K562 (cell line): Measurements from ENCODE around the gene XPR1. TPM values are rescaled to one million over a fixed set of nuclear protein-coding genes. Genes with fewer than 3 reads are reported as not detected.

Experiments
- FOXA3 ChIP-seq, 2 experiments: fragments of 450-650 bp in 1 of 2; sonication (generic) in 1 of 2; formaldehyde crosslinking; IDR thresholded peaks in 1 of 2; conservative IDR thresholded peaks in 1 of 2; 2 replicates each; pipeline versions ENCODE4 v1.4.0 to v1.8.0; 2020 to 2022; ENCODE audit warnings: mild to moderate bottlenecking in 2 of 2, missing genetic modification reagents in 1 of 2
- HNRNPUL1 ChIP-seq: fragments of 200-400 bp; formaldehyde crosslinking; IDR thresholded peaks from 2 replicates; pipeline ENCODE4 v1.6.1; 2017; ENCODE audit warnings: low read length
- MAFG ChIP-seq: fragments of 450-650 bp; conservative IDR thresholded peaks from 2 replicates; pipeline ENCODE4 v1.6.1; 2016; ENCODE audit warnings: missing genetic modification characterization, missing compliant biosample characterization
- NCOA4 ChIP-seq: fragments of 450-650 bp; IDR thresholded peaks from 2 replicates; pipeline ENCODE4 v1.6.1; 2018; ENCODE audit warnings: mild to moderate bottlenecking; ENCODE audit not compliant: partially characterized antibody
- PCBP1 ChIP-seq: fragments of 200-400 bp; formaldehyde crosslinking; IDR thresholded peaks from 2 replicates; pipeline ENCODE4 v1.6.1; 2018; ENCODE audit warnings: mild to moderate bottlenecking, low read depth, low read length; ENCODE audit not compliant: poor library complexity, severe bottlenecking
- POLR2H ChIP-seq: IDR thresholded peaks from 2 replicates; pipeline ENCODE4 v1.6.1; 2016; ENCODE audit warnings: missing genetic modification characterization, low read depth, mild to moderate bottlenecking, control low read depth, missing compliant biosample characterization, moderate library complexity
- SUPT5H ChIP-seq: fragments of 450-650 bp; IDR thresholded peaks from 2 replicates; pipeline ENCODE4 v1.6.1; 2016
- TEAD2 ChIP-seq: fragments of 450-650 bp; IDR thresholded peaks from 2 replicates; pipeline ENCODE4 v1.6.1; 2016; ENCODE audit warnings: missing genetic modification characterization, control low read depth, missing compliant biosample characterization
- TGIF2 ChIP-seq: sonication (generic); formaldehyde crosslinking; IDR thresholded peaks from 2 replicates; pipeline ENCODE4 v1.8.1; 2022; ENCODE audit warnings: mild to moderate bottlenecking, missing genetic modification reagents, moderate library complexity
- ZNF76 ChIP-seq: fragments of 250-450 bp; sonication (Bioruptor Pico); IDR thresholded peaks from 2 replicates; pipeline ENCODE4 v1.4.0; 2020; ENCODE audit warnings: mild to moderate bottlenecking, moderate library complexity, borderline replicate concordance
- polyA plus RNA-seq, 8 experiments: library from polyadenylated mRNA; depleted of rRNA in 4 of 8; stranded (reverse) in 5 of 8; unstranded in 3 of 8; fragments of >200 nt; fragmentation: Nextera tagmentation in 2 of 8; fragmentation: Illumina TruSeq in 1 of 8; extraction: Ambion mirVana in 2 of 8; extraction: Trizol in 1 of 8; gene quantifications; 2 replicates each; pipeline versions ENCODE4 v1.2.1 to v1.2.3, GENCODE V29; 2011 to 2014; ENCODE audit warnings: inconsistent platforms in 1 of 8, missing spikeins in 1 of 8
- total RNA-seq, 7 experiments: library from RNA; depleted of rRNA in 6 of 7; stranded (reverse); fragments of >200 nt in 6 of 7; fragmentation: Illumina TruSeq in 2 of 7; extraction: Trizol in 2 of 7; gene quantifications; 2 replicates each; pipeline versions ENCODE4 v1.2.1 to v1.2.3, GENCODE V29; 2011 to 2021; ENCODE audit warnings: low replicate concordance in 1 of 7
- TF ChIP-seq, protein P1 (sequence below), 2 experiments: fragments of 450-650 bp; formaldehyde crosslinking in 1 of 2; IDR thresholded peaks; 2 replicates each; pipeline versions ENCODE4 v1.4.0 to v1.6.1; 2014 to 2020; ENCODE audit warnings: mild to moderate bottlenecking in 2 of 2, borderline replicate concordance in 1 of 2, low read depth in 1 of 2
- TF ChIP-seq, protein P2 (sequence below), 2 experiments: fragments of 450-650 bp; IDR thresholded peaks; 2 replicates each; pipeline ENCODE4 v1.6.1; 2016
- TF ChIP-seq, protein P3 (sequence below), 2 experiments: fragments of 450-650 bp in 1 of 2; sonication (generic) in 1 of 2; formaldehyde crosslinking in 1 of 2; IDR thresholded peaks in 1 of 2; conservative IDR thresholded peaks in 1 of 2; 2 replicates each; pipeline versions ENCODE4 v1.6.1 to v1.8.1; 2016 to 2023; ENCODE audit warnings: mild to moderate bottlenecking in 2 of 2, moderate library complexity in 2 of 2, inconsistent platforms in 1 of 2, missing genetic modification reagents in 1 of 2
- TF ChIP-seq, protein P4 (sequence below): fragments of 450-650 bp; IDR thresholded peaks from 2 replicates; pipeline ENCODE4 v1.6.1; 2017; ENCODE audit warnings: antibody characterized with exemption

XPR1 gene
- total and polyA plus RNA-seq, 9 of the 15 experiments (the other 6 are each of a cell fraction or from before 2014, with no cell fraction given): 3.0 to 66.2 (median 38.6) TPM

DNA sequence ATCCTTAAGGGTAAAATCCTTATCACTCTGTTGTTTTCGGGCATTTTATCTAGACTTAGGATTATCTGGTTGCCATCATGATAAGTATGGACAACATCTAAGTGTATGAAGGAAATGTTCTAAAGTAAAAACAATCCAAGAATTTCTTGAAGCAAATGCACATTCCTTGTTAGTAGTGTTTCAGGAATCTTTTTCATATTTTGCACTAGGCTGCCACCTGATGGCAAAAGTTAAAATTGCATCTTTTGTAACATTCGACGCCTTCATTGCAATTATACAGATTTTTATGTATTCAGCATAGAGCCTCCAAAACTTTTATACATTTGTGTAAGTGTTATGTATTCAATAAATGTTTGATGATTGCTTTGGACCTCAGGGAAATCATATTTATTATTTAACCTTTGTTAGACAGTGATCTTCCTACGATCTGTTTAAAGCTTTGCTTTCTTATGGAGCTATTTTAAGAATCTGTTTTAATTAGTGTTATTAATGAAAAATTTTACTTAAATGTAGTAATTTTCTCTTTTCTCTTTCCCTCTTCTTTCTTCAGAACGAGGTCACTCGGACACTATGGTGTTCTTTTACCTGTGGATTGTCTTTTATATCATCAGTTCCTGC lies 231.4 kb downstream of the XPR1 start (continued):
- TF ChIP-seq NCOA4 (no peak), SUPT5H (no peak), PCBP1 (no peak), MAFG (tag) (no peak), POLR2H (tag) (peak; percentile 56; the same call in 1 of the 2 replicates), TEAD2 (tag) (peak; percentile 24; the same call in 1 of the 2 replicates), FOXA3 (CRISPR knock-in tag; conservative IDR thresholded peaks at IDR 0.05 in 1 of 2, IDR thresholded peaks at IDR 0.05 in 1 of 2) (no peak), HNRNPUL1 (no peak), TGIF2 (CRISPR knock-in tag) (no peak), ZNF76 (CRISPR knock-in tag) (no peak)
- TF ChIP-seq, protein P1, sequence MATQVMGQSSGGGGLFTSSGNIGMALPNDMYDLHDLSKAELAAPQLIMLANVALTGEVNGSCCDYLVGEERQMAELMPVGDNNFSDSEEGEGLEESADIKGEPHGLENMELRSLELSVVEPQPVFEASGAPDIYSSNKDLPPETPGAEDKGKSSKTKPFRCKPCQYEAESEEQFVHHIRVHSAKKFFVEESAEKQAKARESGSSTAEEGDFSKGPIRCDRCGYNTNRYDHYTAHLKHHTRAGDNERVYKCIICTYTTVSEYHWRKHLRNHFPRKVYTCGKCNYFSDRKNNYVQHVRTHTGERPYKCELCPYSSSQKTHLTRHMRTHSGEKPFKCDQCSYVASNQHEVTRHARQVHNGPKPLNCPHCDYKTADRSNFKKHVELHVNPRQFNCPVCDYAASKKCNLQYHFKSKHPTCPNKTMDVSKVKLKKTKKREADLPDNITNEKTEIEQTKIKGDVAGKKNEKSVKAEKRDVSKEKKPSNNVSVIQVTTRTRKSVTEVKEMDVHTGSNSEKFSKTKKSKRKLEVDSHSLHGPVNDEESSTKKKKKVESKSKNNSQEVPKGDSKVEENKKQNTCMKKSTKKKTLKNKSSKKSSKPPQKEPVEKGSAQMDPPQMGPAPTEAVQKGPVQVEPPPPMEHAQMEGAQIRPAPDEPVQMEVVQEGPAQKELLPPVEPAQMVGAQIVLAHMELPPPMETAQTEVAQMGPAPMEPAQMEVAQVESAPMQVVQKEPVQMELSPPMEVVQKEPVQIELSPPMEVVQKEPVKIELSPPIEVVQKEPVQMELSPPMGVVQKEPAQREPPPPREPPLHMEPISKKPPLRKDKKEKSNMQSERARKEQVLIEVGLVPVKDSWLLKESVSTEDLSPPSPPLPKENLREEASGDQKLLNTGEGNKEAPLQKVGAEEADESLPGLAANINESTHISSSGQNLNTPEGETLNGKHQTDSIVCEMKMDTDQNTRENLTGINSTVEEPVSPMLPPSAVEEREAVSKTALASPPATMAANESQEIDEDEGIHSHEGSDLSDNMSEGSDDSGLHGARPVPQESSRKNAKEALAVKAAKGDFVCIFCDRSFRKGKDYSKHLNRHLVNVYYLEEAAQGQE (IDR thresholded peaks at IDR 0.05; ENCODE audit: borderline replicate concordance): peak; percentile 93
- TF ChIP-seq, protein P1 (CRISPR knock-in tag; IDR thresholded peaks at IDR 0.05; ENCODE audit: low read depth): no peak
- TF ChIP-seq, protein P2, sequence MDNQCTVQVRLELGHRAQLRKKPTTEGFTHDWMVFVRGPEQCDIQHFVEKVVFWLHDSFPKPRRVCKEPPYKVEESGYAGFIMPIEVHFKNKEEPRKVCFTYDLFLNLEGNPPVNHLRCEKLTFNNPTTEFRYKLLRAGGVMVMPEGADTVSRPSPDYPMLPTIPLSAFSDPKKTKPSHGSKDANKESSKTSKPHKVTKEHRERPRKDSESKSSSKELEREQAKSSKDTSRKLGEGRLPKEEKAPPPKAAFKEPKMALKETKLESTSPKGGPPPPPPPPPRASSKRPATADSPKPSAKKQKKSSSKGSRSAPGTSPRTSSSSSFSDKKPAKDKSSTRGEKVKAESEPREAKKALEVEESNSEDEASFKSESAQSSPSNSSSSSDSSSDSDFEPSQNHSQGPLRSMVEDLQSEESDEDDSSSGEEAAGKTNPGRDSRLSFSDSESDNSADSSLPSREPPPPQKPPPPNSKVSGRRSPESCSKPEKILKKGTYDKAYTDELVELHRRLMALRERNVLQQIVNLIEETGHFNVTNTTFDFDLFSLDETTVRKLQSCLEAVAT (IDR thresholded peaks at IDR 0.05): no peak
- TF ChIP-seq, protein P3, sequence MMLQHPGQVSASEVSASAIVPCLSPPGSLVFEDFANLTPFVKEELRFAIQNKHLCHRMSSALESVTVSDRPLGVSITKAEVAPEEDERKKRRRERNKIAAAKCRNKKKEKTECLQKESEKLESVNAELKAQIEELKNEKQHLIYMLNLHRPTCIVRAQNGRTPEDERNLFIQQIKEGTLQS (IDR thresholded peaks at IDR 0.05): no peak
- TF ChIP-seq, protein P3 (CRISPR knock-in tag; conservative IDR thresholded peaks at IDR 0.05): no peak
- TF ChIP-seq, protein P4, sequence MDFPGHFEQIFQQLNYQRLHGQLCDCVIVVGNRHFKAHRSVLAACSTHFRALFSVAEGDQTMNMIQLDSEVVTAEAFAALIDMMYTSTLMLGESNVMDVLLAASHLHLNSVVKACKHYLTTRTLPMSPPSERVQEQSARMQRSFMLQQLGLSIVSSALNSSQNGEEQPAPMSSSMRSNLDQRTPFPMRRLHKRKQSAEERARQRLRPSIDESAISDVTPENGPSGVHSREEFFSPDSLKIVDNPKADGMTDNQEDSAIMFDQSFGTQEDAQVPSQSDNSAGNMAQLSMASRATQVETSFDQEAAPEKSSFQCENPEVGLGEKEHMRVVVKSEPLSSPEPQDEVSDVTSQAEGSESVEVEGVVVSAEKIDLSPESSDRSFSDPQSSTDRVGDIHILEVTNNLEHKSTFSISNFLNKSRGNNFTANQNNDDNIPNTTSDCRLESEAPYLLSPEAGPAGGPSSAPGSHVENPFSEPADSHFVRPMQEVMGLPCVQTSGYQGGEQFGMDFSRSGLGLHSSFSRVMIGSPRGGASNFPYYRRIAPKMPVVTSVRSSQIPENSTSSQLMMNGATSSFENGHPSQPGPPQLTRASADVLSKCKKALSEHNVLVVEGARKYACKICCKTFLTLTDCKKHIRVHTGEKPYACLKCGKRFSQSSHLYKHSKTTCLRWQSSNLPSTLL: no peak
